HG03565 (cell line): ENCODE data around the gene RTP5.

Experiments used
- ATAC-seq: cut with Tn5 transposase; IDR thresholded peaks from one replicate; pipeline ENCODE4 v1.9.1; 2021; ENCODE audit warnings: mild to moderate bottlenecking, moderate library complexity; ENCODE audit not compliant: unreplicated experiment

The RTP5 gene

GRCh38 chr2:241857041-241857541 is 12.4 kb upstream of the RTP5 start:
- ATAC-seq: no peak

- no peak for ATAC-seq
Measured at GRCh38 chr2:241857572-241858121, 11.9 kb upstream of the RTP5 start.

GRCh38 chr2:241858206-241859016 is 11.1 kb upstream of the RTP5 start, which contains the start of gene PDCD1:
PDCD1 (minus strand) TSS chr2:241858894; CDS start chr2:241858838, 56 bp downstream.
- no peak for ATAC-seq

- no peak for ATAC-seq
Measured at GRCh38 chr2:241859017-241859435, 10.5 kb upstream of the RTP5 start.

GRCh38 chr2:241859436-241860183 is 9.9 kb upstream of the RTP5 start:
- ATAC-seq: no peak

- ATAC-seq: no peak
Measured at GRCh38 chr2:241860184-241861078, 9.1 kb upstream of the RTP5 start.

- no peak for ATAC-seq
Measured at GRCh38 chr2:241861264-241861663, 8.3 kb upstream of the RTP5 start.

- no peak for ATAC-seq
Measured at GRCh38 chr2:241862093-241862492, 7.4 kb upstream of the RTP5 start.

GRCh38 chr2:241862775-241863535 is 6.6 kb upstream of the RTP5 start:
- no peak for ATAC-seq

GRCh38 chr2:241863536-241863954 is 6.0 kb upstream of the RTP5 start:
- ATAC-seq: no peak

GRCh38 chr2:241864168-241864849 is 5.2 kb upstream of the RTP5 start:
- ATAC-seq: no peak

GRCh38 chr2:241864850-241865213 is 4.7 kb upstream of the RTP5 start:
- no peak for ATAC-seq

GRCh38 chr2:241865416-241865956 is 4.0 kb upstream of the RTP5 start:
- no peak for ATAC-seq

- no peak for ATAC-seq
Measured at GRCh38 chr2:241865957-241866789, 3.4 kb upstream of the RTP5 start.

- no peak for ATAC-seq
Measured at GRCh38 chr2:241866790-241867645, 2.5 kb upstream of the RTP5 start.

- ATAC-seq: no peak
Measured at GRCh38 chr2:241867776-241868420, 1.6 kb upstream of the RTP5 start.

- no peak for ATAC-seq
Measured at GRCh38 chr2:241868661-241869081, 858 bp upstream of the RTP5 start.
